ENCODE measurements around the gene SKIL.

SKIL gene

DNA sequence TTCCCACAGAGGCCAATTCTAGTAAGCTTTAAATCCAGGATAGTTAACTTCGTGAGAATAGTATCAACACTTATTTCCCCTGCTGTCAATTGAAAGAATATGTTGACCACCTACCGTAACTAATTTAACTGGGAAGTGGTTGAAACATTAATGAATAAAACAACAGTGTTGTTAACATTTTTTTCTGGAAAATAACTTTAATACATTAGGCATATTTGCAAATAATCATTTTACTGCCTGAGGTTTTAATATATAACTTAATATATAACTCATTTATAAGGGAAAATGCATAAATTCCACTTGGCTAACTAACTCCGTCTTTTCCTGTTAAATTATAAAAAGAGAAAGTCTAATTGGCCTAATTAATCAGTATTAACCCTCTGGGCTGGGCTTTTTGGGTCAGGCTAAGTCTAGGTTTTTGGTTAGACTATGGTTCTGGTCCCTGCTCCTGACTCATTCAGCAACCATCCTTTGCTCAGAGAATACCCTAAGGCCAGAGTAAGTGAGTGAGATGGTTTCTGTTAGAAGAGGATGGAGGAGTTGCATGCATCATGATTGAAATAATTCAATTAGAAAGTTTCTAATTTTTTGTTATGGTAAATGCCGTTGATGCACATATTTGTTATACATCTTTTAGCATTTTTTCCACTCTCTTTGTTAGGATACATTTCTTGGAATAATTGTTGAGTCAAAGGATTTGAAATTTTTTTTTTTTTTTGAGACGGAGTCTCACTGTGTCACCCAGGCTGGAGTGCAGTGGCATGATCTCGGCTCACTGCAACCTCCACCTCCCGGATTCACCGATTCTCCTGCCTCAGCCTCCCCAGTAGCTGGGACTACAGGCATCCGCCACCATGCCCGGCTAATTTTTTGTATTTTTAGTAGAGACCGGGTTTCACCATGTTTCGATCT lies 10.8 kb upstream of the SKIL start:
- in situ Hi-C loops (cut with MboI; ENCODE audit: low sequenced_read_pairs), result no loop called here

DNA sequence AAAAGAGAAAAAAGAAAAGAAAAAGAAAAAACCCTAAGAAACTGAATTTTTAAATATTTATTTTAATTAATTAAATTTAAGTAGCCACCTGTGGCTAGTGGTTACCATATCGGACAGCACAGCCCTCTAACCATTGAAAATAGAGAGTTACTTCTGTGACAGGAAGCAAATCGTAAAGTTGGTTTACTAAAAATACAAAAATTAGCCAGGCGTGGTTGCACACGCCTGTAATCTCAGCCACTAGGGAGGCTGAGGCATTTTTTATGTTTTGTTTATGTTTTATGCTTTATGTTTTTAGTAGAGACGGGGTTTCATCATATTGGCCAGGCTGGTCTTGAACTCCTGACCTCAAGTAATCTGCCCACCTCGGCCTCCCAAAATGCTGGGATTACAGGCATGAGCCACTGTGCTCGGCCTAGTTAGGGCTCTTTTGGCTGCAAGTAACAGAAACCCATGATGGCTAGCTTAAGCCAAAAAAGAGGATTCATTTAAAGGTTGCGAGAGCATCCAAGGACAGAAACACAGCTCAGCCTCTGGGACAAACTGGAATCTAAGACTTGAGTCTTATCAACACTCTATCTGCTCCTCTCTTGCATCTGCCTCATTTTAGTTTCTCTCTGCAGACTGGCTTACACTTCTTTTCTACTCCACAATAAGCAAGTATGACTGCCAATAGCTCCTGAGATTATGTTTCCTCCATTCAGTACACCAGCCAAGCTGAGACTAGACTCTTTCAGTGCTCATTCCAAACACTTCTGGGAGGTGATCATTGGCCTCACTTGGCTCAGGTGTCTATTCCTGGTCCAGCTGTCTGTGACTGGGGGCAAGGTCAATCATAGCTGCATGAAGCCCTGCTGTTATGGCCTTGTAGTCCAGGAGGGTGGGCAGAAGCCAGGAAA lies 6.8 kb upstream of the SKIL start:
- in situ Hi-C loops (cut with MboI; ENCODE audit: low sequenced_read_pairs), result no loop called here

DNA sequence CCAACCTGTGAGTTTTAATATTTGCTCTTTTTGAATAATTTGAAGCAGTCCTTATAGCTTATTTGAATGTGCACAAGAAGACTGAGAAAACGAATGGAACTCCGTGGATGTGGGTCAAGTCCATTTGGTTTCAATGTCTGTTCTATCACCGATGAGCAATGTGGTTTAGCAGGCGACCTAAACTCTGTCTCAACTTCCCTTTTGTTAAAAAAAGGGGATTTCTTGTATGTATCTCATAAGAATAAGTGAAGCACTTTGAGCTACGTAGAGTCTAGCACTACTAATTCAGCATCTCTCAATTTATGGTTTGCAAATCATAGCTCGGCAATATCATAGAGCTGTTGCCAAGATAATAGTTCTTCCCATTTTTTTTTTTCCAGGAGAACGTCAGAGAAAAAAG lies 4.6 kb upstream of the SKIL start:
- in situ Hi-C loops (cut with MboI; ENCODE audit: low sequenced_read_pairs), result no loop called here

DNA sequence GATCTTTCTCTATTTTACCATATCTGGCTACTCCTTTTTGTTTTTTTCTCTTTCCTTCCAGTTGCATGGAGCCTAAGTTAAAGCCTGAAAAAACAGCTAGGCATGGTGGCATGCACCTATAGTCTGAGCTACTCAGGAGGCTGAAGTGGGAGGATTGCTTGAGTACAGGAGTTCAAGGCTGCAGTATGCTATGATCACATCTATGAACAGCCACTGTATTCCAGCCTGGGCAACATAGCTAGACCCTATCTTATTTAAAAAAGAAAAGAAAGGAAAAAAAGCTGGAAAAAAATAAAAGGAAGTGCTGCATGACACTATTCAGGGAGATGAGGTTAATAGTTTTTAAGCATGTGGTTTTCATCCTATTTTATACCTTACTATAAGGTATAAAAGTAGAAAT lies 4.0 kb upstream of the SKIL start:
- in situ Hi-C loops (cut with MboI; ENCODE audit: low sequenced_read_pairs), result no loop called here

DNA sequence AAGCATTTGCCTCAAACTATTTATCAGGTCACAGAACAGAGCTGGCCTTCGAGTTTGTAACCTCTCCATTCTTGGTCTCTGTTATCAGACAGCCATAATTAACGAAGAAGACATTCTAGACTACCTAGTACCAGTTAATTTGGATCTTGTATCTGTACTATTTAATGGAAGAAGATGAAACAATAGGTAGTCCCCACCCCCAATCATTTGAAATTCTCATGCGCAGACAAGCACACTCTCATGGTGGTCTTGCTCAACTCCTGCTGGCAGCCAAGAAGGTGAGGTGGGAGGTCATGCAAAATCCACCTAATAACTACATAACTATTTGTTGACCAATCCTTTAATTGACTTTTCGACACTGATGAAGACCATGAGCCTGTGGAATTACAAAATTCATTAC lies 2.8 kb upstream of the SKIL start:
- in situ Hi-C loops (cut with MboI; ENCODE audit: low sequenced_read_pairs), result no loop called here

DNA sequence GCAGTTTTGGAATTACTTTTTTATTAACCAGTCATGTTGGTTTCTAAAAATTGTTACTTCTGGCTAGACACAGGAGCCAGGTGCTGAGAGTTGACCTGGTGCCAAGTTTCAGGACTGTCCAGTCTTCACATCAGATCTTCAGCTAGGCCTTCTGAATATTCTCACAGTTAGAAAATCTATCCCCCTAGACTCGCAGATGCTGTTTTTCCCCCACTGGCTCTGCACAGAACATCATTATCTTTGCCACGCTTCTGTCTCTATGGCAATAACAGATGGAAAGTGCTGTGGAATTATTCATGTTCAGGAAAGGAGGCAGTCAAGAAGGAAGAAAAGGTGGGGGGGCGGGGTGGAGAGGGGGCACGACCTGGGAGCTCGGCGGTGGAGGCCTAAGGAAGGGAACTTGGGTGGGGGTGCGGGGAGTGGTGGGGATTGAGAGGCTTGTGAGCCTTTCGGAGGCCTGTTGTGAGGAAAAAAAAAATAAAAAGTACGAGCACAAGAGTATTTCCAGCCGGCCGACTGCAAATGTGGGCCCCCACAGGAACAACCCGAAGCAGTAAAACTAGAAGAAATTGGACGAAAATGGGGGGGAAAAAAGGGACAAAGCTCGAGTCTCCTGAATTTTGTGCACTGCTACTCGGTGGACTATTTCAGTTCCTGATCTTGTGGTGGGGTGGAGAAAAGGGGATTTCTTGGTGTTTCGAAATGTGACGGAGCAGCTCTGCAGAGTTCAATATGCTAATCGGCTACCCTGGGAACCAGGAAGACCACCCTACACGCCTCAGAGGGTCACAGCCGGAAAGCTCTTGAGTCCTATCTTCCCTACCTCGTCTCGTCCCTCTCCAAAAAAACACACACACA lies 1.5 kb upstream of the SKIL start:
- in situ Hi-C loops (cut with MboI; ENCODE audit: low sequenced_read_pairs), result no loop called here

DNA sequence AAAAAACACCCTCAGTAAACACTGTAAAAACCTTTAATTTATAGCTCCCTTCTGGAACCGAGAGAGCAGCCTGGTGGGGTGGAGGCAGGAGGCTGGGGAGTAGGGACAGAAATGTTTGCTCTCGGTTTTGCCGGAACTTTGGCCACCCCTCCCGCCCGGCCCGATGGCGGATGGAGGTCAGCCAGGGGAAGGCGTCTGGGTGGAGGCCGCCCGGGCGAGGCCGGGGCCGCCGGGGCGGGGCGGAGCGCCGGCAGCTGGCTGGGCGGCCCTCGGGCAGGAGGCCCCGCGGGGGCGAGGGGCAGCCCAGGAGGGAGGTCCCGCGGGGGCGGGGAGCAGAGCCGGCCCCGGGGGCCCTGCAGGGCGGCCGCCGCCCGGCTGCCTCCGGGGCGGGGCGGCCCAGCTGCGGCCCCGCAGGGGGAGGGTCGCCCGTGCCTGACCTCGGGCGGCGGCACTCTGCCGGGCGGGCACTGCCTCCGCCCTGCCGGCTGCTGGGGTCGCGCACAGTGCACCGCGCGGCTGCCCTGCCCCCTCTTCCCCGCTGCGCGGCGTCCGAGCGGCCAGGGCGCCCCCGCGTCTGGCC lies 829 bp upstream of the SKIL start:
- in situ Hi-C loops (cut with MboI; ENCODE audit: low sequenced_read_pairs), result no loop called here

DNA sequence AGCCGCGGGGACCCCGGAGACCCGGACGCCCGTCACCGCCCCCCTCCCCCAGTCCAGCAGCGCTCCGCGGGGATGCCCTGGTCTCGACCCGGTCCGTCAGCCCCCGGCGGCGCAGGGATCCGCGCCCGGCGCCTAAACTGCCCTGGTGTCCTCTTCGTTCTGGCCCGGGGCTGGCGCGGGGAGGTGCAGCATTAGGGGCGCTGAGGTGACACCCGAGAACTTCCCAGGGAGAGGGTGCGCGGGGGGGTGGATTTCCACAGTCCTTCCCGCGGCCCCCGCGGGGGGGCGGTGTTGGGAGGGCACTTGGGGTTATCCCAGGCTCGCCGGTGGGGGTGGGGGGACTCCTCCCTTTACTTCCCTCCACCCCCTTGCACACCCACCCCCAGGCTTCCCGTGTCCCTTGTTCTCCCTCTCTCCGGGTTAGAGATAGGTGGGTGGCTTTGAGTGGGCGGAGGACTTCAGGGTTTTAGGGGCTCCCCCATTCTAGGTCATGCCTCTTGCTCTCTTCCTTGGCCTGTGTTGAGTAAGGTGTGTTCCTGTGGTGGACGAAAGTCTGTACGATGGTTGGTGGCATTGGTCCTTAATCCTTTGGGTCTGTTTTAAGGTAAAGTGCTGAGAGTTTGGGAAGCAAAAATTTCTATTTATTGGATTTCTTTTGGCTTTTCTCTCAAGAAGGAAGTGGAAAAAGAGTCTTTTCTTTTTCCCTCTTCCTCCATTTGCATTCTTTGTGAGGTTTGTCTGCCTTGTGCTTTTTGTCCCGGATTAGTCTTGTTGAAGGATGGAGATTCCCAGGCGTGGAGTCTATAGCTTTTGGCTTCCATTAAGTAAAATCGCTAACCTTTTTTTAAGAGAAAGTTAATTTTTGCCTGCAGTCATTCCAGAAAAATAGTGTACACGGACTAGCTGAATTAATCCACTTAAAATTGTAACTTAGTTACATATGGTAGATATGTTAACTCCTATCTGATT lies 811 bp downstream of the SKIL start:
- in situ Hi-C loops (cut with MboI; ENCODE audit: low sequenced_read_pairs), result no loop called here

DNA sequence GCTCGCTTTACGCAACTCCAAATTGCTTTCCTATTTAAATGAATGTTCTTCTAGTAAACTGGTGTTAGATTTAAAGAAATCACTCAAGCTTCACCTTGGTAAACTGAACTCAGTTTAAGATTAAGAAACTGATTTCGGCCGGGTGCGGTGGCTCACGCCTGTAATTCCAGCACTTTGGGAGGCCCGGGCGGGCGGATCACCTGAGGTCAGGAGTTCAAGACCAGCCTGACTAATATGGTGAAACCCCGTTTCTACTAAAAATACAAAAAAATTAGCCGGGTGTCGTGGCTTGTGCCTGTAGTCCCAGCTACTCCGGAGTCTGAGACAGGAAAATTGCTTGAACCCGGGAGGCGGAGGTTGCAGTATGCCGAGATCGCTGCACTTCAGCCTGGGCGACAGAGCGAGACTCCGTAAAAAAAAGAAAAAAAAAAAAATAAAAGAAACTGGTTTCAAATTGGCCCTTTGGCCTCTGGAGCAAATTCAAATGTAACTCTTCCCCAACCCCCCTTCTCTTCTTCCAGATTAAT lies 1.7 kb downstream of the SKIL start:
- in situ Hi-C loops (cut with MboI; ENCODE audit: low sequenced_read_pairs), result no loop called here

DNA sequence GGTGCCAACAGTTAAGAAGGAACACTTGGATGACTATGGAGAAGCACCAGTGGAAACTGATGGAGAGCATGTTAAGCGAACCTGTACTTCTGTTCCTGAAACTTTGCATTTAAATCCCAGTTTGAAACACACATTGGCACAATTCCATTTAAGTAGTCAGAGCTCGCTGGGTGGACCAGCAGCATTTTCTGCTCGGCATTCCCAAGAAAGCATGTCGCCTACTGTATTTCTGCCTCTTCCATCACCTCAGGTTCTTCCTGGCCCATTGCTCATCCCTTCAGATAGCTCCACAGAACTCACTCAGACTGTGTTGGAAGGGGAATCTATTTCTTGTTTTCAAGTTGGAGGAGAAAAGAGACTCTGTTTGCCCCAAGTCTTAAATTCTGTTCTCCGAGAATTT lies 3.0 kb downstream of the SKIL start:
- in situ Hi-C loops (cut with MboI; ENCODE audit: low sequenced_read_pairs), result no loop called here

DNA sequence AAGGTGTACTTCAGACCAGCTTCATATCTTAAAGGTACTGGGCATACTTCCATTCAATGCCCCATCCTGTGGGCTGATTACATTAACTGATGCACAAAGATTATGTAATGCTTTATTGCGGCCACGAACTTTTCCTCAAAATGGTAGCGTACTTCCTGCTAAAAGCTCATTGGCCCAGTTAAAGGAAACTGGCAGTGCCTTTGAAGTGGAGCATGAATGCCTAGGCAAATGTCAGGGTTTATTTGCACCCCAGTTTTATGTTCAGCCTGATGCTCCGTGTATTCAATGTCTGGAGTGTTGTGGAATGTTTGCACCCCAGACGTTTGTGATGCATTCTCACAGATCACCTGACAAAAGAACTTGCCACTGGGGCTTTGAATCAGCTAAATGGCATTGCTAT lies 3.4 kb downstream of the SKIL start:
- in situ Hi-C loops (cut with MboI; ENCODE audit: low sequenced_read_pairs), result no loop called here

DNA sequence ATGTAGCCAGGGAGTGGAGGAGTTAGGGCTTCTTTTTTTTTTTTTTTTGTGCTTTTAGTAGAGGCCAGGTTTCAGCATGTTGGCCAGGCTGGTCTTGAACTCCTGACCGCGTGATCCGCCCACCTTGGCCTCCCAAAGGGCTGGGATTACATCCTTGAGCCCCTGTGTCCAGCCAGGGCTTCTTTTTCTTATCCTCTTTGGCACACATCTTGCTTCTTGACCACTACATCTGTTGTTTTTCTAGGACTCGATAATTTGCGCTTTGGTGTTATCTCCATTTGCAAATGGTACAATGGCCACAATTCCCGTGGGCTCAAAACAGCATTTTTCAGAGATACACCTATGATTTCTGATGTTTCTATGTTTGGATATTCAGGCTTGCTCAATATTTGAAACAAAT lies 4.2 kb downstream of the SKIL start:
- in situ Hi-C loops (cut with MboI; ENCODE audit: low sequenced_read_pairs), result no loop called here

DNA sequence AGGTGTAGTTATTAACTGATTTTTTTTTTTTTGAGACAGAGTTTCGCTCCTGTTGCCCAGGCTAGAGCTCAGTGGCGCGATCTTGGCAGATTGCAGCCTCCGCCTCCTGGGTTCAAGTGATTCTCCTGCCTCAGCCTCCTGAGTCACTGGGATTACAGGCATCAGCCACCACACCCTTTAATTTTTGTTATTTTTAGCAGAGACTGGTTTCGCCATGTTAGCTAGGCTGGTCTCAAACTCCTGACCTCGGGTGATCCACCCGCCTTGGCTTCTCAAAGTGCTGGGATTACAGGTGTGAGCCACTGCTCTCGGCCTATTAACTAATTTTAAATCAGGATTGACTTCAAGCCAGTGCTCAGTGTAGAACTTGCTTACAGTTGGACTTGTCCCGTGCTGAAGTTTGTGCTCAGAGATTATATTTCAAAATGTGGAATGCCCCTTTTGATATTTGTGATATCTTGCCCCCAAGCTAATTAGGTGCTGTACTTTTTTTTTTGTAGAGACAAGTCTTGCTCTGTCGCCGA lies 6.0 kb downstream of the SKIL start:
- in situ Hi-C loops (cut with MboI; ENCODE audit: low sequenced_read_pairs), result no loop called here

DNA sequence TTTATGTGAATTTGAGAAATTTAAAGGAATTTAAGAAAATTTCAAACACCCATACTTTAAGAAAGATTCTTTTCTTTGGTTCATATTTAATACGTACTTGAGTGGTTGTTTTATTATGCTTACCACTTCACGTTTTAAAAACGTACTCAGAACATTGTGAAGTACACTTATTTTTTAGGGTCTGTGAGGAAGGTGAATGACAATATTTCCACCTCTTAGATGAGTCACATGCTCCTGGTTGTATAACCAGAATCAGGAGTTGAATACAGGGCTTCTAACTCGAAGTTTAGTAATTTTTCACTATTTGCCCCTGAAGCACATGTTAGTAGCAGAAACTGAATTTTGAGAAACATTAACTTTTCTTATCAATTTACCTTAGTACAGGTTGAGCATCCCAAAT lies 7.5 kb downstream of the SKIL start:
- in situ Hi-C loops (cut with MboI; ENCODE audit: low sequenced_read_pairs), result no loop called here

DNA sequence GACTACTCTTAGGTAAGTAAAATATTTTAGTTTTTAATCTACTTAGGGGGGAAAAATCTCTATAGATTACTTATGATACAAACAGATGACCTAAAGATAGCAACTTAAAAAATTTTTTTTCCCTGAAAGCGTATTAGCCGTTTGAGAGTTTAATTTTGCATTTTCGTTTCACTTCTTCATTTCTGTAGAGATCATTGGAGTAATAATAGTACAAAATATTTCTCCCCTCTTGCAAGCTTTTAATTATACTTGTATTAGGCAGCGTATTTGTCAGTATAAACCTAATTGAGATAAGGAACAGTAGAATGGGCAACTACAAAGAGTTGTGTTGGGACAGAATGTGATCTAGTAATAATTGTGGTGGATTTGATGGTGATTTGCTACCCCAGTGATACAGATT lies 10.3 kb downstream of the SKIL start:
- in situ Hi-C loops (cut with MboI; ENCODE audit: low sequenced_read_pairs), result no loop called here

DNA sequence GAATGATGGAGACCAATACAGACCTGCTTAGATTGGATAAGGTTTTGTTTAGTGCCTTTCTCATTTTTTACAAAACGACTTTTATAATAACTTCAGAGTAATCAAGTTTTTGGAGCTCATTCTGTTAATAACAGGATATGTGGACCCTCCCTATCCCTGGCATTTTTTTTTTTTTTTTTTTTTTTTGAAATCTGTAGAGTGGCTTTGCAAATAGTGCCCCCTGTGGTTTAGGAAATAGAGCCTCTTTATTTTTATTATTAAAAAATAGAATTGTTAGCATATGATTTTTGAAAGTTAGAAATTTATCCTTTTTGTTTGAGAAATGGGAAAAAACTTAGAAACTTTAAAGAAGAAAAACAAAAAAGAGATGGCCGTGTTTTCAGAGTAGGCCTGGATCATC lies 11.4 kb downstream of the SKIL start:
- in situ Hi-C loops (cut with MboI; ENCODE audit: low sequenced_read_pairs), result no loop called here

DNA sequence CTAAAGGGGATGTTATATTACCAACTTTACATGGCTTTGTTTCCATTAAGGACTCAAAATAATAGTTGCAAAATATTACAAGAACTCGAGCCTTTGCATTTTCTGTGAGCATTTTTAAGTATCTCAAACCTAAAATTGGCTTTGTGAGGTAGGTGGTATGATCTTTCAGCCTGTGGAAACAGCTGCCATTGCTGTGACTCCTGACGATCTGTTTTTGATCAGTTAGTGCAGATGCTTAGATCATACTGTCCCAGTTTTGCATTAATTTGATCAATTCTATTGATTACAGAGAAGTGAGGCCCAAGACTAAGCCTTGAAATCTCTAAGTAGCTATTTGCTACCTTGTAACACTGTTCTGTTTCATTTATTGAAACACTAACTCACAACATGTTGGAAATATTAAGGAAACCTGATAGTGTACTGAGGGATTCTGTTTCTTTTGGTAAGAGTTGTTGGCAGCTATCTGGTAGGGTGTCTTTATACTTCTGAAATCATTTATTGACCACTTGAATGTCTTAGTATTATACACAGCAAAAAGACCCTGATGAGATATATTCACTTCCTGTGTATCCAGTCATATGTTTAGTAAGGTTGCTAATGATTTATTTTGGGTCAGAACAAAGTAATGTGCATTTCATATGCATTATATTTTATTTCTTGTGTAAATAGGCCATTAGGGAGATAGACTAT lies 14.8 kb downstream of the SKIL start:
- in situ Hi-C loops (cut with MboI; ENCODE audit: low sequenced_read_pairs), result no loop called here

DNA sequence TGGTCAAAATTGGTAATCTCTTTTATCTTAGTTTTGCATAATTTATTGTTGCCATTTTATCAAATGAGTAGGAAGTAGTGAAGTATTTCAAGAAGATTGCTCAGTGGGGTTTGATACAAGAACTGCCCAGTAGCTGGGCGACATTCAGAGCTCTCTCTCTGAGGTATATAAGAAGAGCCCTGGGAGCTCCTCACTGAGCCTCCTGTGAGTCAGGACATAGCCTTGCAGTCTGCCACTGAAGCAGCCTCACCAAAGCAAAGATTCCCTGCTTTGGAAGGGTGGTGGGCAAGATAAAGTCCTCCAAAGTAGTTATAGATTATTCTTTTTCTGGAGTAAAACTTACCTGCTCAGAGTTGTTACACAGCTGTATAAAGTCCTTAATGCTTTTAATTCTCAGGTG lies 26.1 kb downstream of the SKIL start:
- in situ Hi-C loops (cut with MboI; ENCODE audit: low sequenced_read_pairs), result no loop called here

DNA sequence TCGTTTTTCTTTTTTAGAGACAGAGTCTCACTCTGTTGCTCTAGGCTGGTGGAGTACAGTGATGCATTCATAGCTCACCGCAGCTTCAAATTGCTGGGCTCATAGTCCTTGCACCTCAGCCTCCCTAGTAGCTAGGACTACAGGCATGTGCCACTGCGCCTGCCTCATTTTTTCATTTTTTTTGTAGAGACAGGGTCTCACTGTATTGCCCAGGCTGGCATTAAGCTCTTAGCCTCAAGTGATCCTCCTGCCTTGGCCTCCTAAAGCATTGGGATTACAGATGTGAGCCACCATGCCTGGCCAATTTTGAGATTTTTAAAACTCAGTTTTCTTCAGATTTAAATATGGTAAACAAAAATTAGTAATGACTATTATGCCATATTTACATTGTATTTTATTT lies 29.0 kb downstream of the SKIL start:
- in situ Hi-C loops (cut with MboI; ENCODE audit: low sequenced_read_pairs), result no loop called here

All from HL-60/S4 treated with phorbol 12-myristate 13-acetate at 8.2 ng/mL for 4 days and 3 days (cell line).